Measurements from ENCODE around the gene KEAP1.

GRCh38 chr19:10551698-10552301 lies 48.6 kb upstream of the KEAP1 start:
- TF ChIP-seq, protein P1, sequence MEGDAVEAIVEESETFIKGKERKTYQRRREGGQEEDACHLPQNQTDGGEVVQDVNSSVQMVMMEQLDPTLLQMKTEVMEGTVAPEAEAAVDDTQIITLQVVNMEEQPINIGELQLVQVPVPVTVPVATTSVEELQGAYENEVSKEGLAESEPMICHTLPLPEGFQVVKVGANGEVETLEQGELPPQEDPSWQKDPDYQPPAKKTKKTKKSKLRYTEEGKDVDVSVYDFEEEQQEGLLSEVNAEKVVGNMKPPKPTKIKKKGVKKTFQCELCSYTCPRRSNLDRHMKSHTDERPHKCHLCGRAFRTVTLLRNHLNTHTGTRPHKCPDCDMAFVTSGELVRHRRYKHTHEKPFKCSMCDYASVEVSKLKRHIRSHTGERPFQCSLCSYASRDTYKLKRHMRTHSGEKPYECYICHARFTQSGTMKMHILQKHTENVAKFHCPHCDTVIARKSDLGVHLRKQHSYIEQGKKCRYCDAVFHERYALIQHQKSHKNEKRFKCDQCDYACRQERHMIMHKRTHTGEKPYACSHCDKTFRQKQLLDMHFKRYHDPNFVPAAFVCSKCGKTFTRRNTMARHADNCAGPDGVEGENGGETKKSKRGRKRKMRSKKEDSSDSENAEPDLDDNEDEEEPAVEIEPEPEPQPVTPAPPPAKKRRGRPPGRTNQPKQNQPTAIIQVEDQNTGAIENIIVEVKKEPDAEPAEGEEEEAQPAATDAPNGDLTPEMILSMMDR (IDR thresholded peaks at IDR 0.05): no peak
- TF ChIP-seq POLR2A (IDR thresholded peaks at IDR 0.05): no peak

All from testis (tissue), 2 donors.